HepG2 (cell line): ENCODE measurements around the gene PPP1CB. TPM values are rescaled to one million over a fixed set of nuclear protein-coding genes. Genes with fewer than 3 reads are reported as not detected.

Experiments
- ATF4 ChIP-seq, 2 experiments: fragments of 450-650 bp in 1 of 2; sonication (generic) in 1 of 2; formaldehyde crosslinking; IDR thresholded peaks; 2 replicates each; pipeline versions ENCODE4 v1.5.0 to v1.8.0; 2020 to 2022; ENCODE audit warnings: mild to moderate bottlenecking in 1 of 2, missing genetic modification reagents in 1 of 2
- MEIS1 ChIP-seq: sonication (generic); formaldehyde crosslinking; IDR thresholded peaks from 2 replicates; pipeline ENCODE4 v1.9.0; 2021; ENCODE audit warnings: mild to moderate bottlenecking, missing genetic modification reagents, moderate library complexity, borderline replicate concordance
- MIER2 ChIP-seq: IDR thresholded peaks from 2 replicates; pipeline ENCODE4 v1.6.1; 2016; ENCODE audit warnings: missing biosample characterization, missing genetic modification reagents
- SP1 ChIP-seq, 2 experiments: fragments of 450-650 bp in 1 of 2; sonication (generic) in 1 of 2; formaldehyde crosslinking in 1 of 2; IDR thresholded peaks; 2 replicates each; pipeline versions ENCODE4 v1.4.0 to v1.6.1; 2016 to 2020; ENCODE audit warnings: missing genetic modification reagents in 1 of 2
- SYNCRIP ChIP-seq: fragments of 200-400 bp; formaldehyde crosslinking; IDR thresholded peaks from 2 replicates; pipeline ENCODE4 v1.6.1; 2018; ENCODE audit warnings: mild to moderate bottlenecking, low read depth, low read length; ENCODE audit not compliant: insufficient read depth
- TOE1 ChIP-seq: sonication (generic); formaldehyde crosslinking; IDR thresholded peaks from 2 replicates; pipeline ENCODE4 v1.4.0; 2020; ENCODE audit warnings: mild to moderate bottlenecking, missing genetic modification reagents
- XRCC5 ChIP-seq: fragments of 200-400 bp; formaldehyde crosslinking; optimal IDR thresholded peaks from 2 replicates; pipeline ENCODE3; 2017; ENCODE audit warnings: mild to moderate bottlenecking, low read length
- ZBTB49 ChIP-seq: sonication (generic); formaldehyde crosslinking; IDR thresholded peaks from 2 replicates; pipeline ENCODE4 v1.4.0; 2020; ENCODE audit warnings: missing genetic modification reagents, borderline replicate concordance
- ZFP82 ChIP-seq: sonication (generic); formaldehyde crosslinking; IDR thresholded peaks from 2 replicates; pipeline ENCODE4 v1.5.1; 2020; ENCODE audit warnings: mild to moderate bottlenecking, missing genetic modification reagents, borderline replicate concordance
- ZFP91 ChIP-seq: sonication (generic); formaldehyde crosslinking; IDR thresholded peaks from 2 replicates; pipeline ENCODE4 v1.9.0; 2022; ENCODE audit warnings: missing genetic modification reagents, mild to moderate bottlenecking, borderline replicate concordance
- ZNF121 ChIP-seq: sonication (generic); formaldehyde crosslinking; IDR thresholded peaks from 2 replicates; pipeline ENCODE4 v1.5.0; 2020; ENCODE audit warnings: mild to moderate bottlenecking, missing genetic modification reagents
- ZNF225 ChIP-seq: sonication (generic); formaldehyde crosslinking; IDR thresholded peaks from 2 replicates; pipeline ENCODE4 v1.4.0; 2020; ENCODE audit warnings: mild to moderate bottlenecking, missing genetic modification reagents
- ZNF512 ChIP-seq: sonication (generic); formaldehyde crosslinking; IDR thresholded peaks from 2 replicates; pipeline ENCODE4 v1.4.0; 2020; ENCODE audit warnings: mild to moderate bottlenecking, missing genetic modification reagents
- ZNF549 ChIP-seq: sonication (generic); formaldehyde crosslinking; IDR thresholded peaks from 2 replicates; pipeline ENCODE4 v1.5.0; 2020; ENCODE audit warnings: missing genetic modification reagents
- ZNF570 ChIP-seq: sonication (generic); formaldehyde crosslinking; IDR thresholded peaks from 2 replicates; pipeline ENCODE4 v1.4.0; 2020; ENCODE audit warnings: mild to moderate bottlenecking, missing genetic modification reagents, borderline replicate concordance
- polyA plus RNA-seq, 8 experiments: library from polyadenylated mRNA; depleted of rRNA in 3 of 8; stranded (reverse) in 7 of 8; unstranded in 1 of 8; fragments of >200 nt; fragmentation: Illumina TruSeq in 4 of 8; extraction: Trizol in 4 of 8; gene quantifications; 2 replicates each; pipeline versions ENCODE4 v1.2.1 to v1.2.3, GENCODE V29; 2011 to 2016; ENCODE audit warnings: low read depth in 4 of 8, missing spikeins in 1 of 8, mixed read lengths in 1 of 8; ENCODE audit not compliant: insufficient read depth in 1 of 8
- total RNA-seq, 5 experiments: library from RNA; depleted of rRNA; stranded (reverse); fragments of >200 nt; fragmentation: Illumina TruSeq; extraction: Trizol; gene quantifications; 2 replicates each; pipeline ENCODE4 v1.2.3, GENCODE V29; 2016; ENCODE audit warnings: low read depth in 1 of 5
- TF ChIP-seq, protein P1 (sequence below): sonication (generic); formaldehyde crosslinking; IDR thresholded peaks from 2 replicates; pipeline ENCODE4 v1.4.0; 2020; ENCODE audit warnings: missing genetic modification reagents, borderline replicate concordance

Gene PPP1CB
- total and polyA plus RNA-seq, 2 of the 13 experiments (the other 11 are each of a cell fraction or from before 2014, with no cell fraction given) = 46.9 to 109 TPM

- TF ChIP-seq ATF4 (CRISPR knock-in tag; IDR thresholded peaks at IDR 0.05) (no peak), TOE1 (peak; percentile 42; the same call in 1 of the 2 replicates), SYNCRIP (no peak), MIER2 (CRISPR knock-in tag) (0 out of 2 replicates have a peak, but pooled peaks have one; percentile 33), ZFP91 (peak; percentile 88), ZNF570 (CRISPR knock-in tag) (no peak), SP1 (IDR thresholded peaks at IDR 0.05) (no peak), SP1 (CRISPR knock-in tag; IDR thresholded peaks at IDR 0.05) (peak; percentile 59), XRCC5 (peak; percentile 91), ZNF225 (CRISPR knock-in tag) (peak; percentile 96), ZBTB49 (no peak), MEIS1 (no peak), ZNF549 (no peak), ZNF512 (CRISPR knock-in tag) (peak; percentile 80; the same call in 1 of the 2 replicates), ZNF121 (CRISPR knock-in tag) (no peak; the same call in 1 of the 2 replicates), ZFP82 (CRISPR knock-in tag) (0 out of 2 replicates have a peak, but pooled peaks have one; percentile 10)
- TF ChIP-seq, protein P1, sequence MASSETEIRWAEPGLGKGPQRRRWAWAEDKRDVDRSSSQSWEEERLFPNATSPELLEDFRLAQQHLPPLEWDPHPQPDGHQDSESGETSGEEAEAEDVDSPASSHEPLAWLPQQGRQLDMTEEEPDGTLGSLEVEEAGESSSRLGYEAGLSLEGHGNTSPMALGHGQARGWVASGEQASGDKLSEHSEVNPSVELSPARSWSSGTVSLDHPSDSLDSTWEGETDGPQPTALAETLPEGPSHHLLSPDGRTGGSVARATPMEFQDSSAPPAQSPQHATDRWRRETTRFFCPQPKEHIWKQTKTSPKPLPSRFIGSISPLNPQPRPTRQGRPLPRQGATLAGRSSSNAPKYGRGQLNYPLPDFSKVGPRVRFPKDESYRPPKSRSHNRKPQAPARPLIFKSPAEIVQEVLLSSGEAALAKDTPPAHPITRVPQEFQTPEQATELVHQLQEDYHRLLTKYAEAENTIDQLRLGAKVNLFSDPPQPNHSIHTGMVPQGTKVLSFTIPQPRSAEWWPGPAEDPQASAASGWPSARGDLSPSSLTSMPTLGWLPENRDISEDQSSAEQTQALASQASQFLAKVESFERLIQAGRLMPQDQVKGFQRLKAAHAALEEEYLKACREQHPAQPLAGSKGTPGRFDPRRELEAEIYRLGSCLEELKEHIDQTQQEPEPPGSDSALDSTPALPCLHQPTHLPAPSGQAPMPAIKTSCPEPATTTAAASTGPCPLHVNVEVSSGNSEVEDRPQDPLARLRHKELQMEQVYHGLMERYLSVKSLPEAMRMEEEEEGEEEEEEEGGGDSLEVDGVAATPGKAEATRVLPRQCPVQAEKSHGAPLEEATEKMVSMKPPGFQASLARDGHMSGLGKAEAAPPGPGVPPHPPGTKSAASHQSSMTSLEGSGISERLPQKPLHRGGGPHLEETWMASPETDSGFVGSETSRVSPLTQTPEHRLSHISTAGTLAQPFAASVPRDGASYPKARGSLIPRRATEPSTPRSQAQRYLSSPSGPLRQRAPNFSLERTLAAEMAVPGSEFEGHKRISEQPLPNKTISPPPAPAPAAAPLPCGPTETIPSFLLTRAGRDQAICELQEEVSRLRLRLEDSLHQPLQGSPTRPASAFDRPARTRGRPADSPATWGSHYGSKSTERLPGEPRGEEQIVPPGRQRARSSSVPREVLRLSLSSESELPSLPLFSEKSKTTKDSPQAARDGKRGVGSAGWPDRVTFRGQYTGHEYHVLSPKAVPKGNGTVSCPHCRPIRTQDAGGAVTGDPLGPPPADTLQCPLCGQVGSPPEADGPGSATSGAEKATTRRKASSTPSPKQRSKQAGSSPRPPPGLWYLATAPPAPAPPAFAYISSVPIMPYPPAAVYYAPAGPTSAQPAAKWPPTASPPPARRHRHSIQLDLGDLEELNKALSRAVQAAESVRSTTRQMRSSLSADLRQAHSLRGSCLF (CRISPR knock-in tag) = no peak
Observed at GRCh38 chr2:28751252-28751955, at the start of gene PPP1CB (continued).
